ENCODE measurements around the gene NACC1.

The NACC1 gene

GRCh38 chr19:13083008-13083404 lies 35.1 kb upstream of the NACC1 start:
- no peak for DNase-seq (ENCODE audit: extremely low read depth, insufficient read length)
- H3K36me3 ChIP-seq (ENCODE audit: control insufficient read depth, insufficient read depth, low read length): no peaks in the 10 kb centered on the region
- TF ChIP-seq CTCF (IDR thresholded peaks at IDR 0.05; ENCODE audit: insufficient read depth, low read length, poor library complexity, severe bottlenecking): no peak
- no peak overlapping the region for H3K4me3 ChIP-seq (replicated peaks; ENCODE audit: low read depth, low read length)
- peaks cover 3% of the 10 kb centered on the region; the same call in 1 of the 2 replicates for H3K27me3 ChIP-seq (replicated peaks; ENCODE audit: control insufficient read depth, insufficient read depth, low read length)

- no peak for DNase-seq (ENCODE audit: extremely low read depth, insufficient read length)
- no peak for TF ChIP-seq CTCF (IDR thresholded peaks at IDR 0.05; ENCODE audit: insufficient read depth, low read length, poor library complexity, severe bottlenecking)
- peaks cover 3% of the 10 kb centered on the region; the same call in 1 of the 2 replicates for H3K27me3 ChIP-seq (replicated peaks; ENCODE audit: control insufficient read depth, insufficient read depth, low read length)
- no peak overlapping the region for H3K4me3 ChIP-seq (replicated peaks; ENCODE audit: low read depth, low read length)
- H3K36me3 ChIP-seq (ENCODE audit: control insufficient read depth, insufficient read depth, low read length): no peaks in the 10 kb centered on the region
Observed at GRCh38 chr19:13083627-13084026, 34.4 kb upstream of the NACC1 start.

- no peaks in the 10 kb centered on the region for H3K36me3 ChIP-seq (ENCODE audit: control insufficient read depth, insufficient read depth, low read length)
- no peak for TF ChIP-seq CTCF (IDR thresholded peaks at IDR 0.05; ENCODE audit: insufficient read depth, low read length, poor library complexity, severe bottlenecking)
- no peak overlapping the region for H3K4me3 ChIP-seq (replicated peaks; ENCODE audit: low read depth, low read length)
- no peak for DNase-seq (ENCODE audit: extremely low read depth, insufficient read length)
- 0 out of 2 replicates have a peak, but pooled peaks cover 3% of the 10 kb centered on the region for H3K27me3 ChIP-seq (replicated peaks; ENCODE audit: control insufficient read depth, insufficient read depth, low read length)
Observed at GRCh38 chr19:13085666-13086065, 32.4 kb upstream of the NACC1 start.

- no peak for TF ChIP-seq CTCF (IDR thresholded peaks at IDR 0.05; ENCODE audit: insufficient read depth, low read length, poor library complexity, severe bottlenecking)
- Histone ChIP-seq H3K36me3 (ENCODE audit: control insufficient read depth, insufficient read depth, low read length) (no peaks in the 10 kb centered on the region), H3K4me3 (replicated peaks; ENCODE audit: low read depth, low read length) (no peak overlapping the region), H3K27me3 (replicated peaks; ENCODE audit: control insufficient read depth, insufficient read depth, low read length) (0 out of 2 replicates have a peak, but pooled peaks cover 3% of the 10 kb centered on the region)
- no peak for DNase-seq (ENCODE audit: extremely low read depth, insufficient read length)
Observed at GRCh38 chr19:13086341-13086740, 31.7 kb upstream of the NACC1 start.

GRCh38 chr19:13087295-13087694 lies 30.8 kb upstream of the NACC1 start:
- Histone ChIP-seq H3K4me3 (replicated peaks; ENCODE audit: low read depth, low read length) (no peak overlapping the region), H3K27me3 (replicated peaks; ENCODE audit: control insufficient read depth, insufficient read depth, low read length) (peaks cover 3% of the 10 kb centered on the region; the same call in 1 of the 2 replicates), H3K36me3 (ENCODE audit: control insufficient read depth, insufficient read depth, low read length) (no peaks in the 10 kb centered on the region)
- no peak for TF ChIP-seq CTCF (IDR thresholded peaks at IDR 0.05; ENCODE audit: insufficient read depth, low read length, poor library complexity, severe bottlenecking)
- no peak for DNase-seq (ENCODE audit: extremely low read depth, insufficient read length)
